ENCODE data around the gene JAKMIP1.
"Not testable (repeated sequence)": the region's sequence is repeated elsewhere in the genome, so short reads cannot be mapped to it uniquely, and the experiment has no call there.

DNA sequence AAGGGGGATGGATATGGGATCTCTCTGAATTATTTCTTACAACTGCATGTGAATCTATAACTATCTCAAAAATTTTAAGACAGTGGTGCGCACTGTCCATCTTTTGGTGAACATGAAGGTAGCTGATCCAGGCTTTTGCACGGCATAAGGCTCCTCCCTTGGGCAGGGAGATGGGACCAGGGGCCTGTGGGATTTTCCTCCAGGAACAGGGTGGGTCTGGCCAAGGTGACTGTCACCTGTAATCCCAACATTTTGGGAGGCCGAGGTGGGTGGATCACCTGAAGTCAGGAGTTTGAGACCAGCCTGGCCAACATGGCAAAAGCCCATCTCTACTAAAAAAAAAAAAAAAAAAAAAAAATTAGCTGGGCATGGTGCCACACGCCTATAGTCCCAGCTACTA is 8.9 kb upstream of the JAKMIP1 start:
- TF ChIP-seq EP300, POLR2AphosphoS5 (IDR thresholded peaks at IDR 0.05): not testable (repeated sequence)
- TF ChIP-seq, protein P1, sequence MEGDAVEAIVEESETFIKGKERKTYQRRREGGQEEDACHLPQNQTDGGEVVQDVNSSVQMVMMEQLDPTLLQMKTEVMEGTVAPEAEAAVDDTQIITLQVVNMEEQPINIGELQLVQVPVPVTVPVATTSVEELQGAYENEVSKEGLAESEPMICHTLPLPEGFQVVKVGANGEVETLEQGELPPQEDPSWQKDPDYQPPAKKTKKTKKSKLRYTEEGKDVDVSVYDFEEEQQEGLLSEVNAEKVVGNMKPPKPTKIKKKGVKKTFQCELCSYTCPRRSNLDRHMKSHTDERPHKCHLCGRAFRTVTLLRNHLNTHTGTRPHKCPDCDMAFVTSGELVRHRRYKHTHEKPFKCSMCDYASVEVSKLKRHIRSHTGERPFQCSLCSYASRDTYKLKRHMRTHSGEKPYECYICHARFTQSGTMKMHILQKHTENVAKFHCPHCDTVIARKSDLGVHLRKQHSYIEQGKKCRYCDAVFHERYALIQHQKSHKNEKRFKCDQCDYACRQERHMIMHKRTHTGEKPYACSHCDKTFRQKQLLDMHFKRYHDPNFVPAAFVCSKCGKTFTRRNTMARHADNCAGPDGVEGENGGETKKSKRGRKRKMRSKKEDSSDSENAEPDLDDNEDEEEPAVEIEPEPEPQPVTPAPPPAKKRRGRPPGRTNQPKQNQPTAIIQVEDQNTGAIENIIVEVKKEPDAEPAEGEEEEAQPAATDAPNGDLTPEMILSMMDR (IDR thresholded peaks at IDR 0.05): not testable (repeated sequence)
